Fibroblast of upper back skin (primary cell): ENCODE results near the gene CYP4A22.
"Not testable (repeated sequence)": the region's sequence is repeated elsewhere in the genome, so short reads cannot be mapped to it uniquely, and the experiment has no call there.

Experiments
- DNase-seq: peaks from one replicate; pipeline ENCODE4 v3.0.0-alpha.2; 2013

The CYP4A22 gene, protein sequence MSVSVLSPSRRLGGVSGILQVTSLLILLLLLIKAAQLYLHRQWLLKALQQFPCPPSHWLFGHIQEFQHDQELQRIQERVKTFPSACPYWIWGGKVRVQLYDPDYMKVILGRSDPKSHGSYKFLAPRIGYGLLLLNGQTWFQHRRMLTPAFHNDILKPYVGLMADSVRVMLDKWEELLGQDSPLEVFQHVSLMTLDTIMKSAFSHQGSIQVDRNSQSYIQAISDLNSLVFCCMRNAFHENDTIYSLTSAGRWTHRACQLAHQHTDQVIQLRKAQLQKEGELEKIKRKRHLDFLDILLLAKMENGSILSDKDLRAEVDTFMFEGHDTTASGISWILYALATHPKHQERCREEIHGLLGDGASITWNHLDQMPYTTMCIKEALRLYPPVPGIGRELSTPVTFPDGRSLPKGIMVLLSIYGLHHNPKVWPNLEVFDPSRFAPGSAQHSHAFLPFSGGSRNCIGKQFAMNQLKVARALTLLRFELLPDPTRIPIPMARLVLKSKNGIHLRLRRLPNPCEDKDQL

GRCh38 chr1:47137198-47137597 is at the start of gene CYP4A22:
Gene CYP4A22, plus strand, starts transcription at chr1:47137441. Its CDS starts 45 bp downstream, at chr1:47137486.
- no peak for DNase-seq

DNA sequence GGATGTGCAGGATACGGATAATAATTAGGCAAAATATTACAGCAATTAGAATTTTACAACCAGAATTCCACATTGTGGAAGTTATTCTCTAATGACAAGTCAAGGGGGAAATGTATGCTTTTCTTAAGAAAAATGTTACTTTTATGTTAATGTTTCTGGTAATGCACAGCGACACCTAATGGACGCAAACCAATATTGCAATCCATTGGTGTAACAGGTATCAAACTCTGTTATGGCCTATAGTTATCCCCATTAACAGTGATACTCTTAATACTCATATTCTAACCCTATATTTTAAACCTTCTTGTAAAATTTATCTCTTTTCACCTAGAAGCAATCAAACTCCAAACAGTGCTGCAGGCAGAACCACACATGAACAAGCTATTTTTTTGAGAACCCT is 47.9 kb upstream of the CYP4A22 start:
- DNase-seq, result peak; percentile 9

DNA sequence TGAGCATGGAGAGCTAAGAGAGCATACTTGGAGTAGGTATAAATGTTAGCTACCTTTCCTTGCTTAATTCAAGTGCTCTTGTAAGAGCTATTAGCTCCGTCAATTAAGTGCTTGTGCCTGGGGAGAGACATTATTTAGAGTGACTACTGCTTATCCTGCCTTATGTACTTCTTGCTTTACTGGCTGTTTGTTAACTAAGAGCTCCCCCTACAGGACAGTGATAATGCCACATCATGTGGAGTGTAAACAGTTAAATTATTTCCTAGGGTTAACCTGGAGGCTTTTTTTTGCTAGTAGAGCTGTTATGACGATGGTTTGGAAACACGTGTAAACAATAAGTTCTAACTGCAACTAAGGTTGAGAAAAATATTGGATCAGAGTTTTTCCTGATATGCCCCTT is 45.8 kb upstream of the CYP4A22 start:
- not testable (repeated sequence) for DNase-seq

DNA sequence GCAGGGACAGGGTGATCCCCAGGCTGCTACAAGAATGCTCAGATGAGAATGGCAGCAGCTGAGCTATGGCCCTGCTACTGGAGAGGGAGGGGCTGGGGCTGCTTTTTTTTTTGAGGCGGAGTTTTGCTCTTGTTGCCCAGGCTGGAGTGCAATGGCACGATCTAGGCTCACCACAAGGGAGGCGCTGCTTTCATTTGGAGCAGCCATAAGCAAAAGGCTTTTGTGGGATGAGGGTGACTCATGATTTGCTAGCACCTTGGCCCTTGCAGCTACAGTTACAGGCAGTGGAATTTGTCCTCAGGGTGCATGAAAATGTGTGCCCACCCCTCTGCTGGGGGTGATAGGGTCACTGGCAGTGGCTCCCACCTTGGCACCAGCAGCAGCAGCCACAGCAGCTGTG is 32.4 kb upstream of the CYP4A22 start:
- no peak for DNase-seq

DNA sequence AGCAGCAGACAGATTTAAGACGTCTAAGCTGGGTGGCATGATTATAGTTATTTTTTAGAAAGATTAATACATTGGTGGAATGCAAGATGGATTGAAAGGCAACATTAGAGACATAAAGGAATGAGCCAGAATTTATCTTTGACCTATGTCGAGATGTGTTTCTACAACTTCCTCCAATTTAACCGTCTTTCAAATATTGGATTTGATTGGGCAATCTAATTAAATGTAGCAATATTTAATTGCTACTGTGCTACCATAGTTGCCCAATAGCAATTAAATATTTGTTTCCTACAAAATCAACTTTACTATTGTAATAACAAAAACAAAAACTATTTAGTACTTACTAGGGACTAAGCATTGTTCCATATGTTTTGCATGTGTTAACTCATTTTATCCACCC is 30.4 kb upstream of the CYP4A22 start:
- no peak for DNase-seq

GRCh38 chr1:47107851-47108574 is 29.2 kb upstream of the CYP4A22 start:
- DNase-seq, result not testable (repeated sequence)

DNA sequence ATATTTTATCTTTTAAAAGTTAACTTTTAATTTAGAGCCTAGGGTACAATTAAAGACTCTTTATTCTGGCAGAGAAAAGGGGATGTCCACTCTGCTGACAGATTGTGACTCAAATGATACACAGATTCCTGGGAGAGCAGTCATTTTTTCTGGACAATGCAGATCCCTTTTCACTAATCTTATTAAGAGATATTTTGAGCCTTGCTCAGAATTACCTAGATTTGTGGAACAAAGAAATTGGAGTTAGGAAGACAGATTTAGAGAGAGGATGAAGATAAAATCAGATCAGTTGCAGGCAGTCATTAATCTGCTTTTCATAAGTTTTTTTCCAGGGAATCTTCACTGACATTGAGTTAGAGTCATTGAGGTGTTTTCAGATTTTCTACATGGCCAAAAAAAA is 27.8 kb upstream of the CYP4A22 start:
- DNase-seq, result not testable (repeated sequence)

- DNase-seq, result no peak
Measured at GRCh38 chr1:47113178-47113577, 24.1 kb upstream of the CYP4A22 start.

- not testable (repeated sequence) for DNase-seq
Measured at GRCh38 chr1:47121039-47121438, 16.2 kb upstream of the CYP4A22 start.

- not testable (repeated sequence) for DNase-seq
Measured at GRCh38 chr1:47124834-47125233, 12.4 kb upstream of the CYP4A22 start.

DNA sequence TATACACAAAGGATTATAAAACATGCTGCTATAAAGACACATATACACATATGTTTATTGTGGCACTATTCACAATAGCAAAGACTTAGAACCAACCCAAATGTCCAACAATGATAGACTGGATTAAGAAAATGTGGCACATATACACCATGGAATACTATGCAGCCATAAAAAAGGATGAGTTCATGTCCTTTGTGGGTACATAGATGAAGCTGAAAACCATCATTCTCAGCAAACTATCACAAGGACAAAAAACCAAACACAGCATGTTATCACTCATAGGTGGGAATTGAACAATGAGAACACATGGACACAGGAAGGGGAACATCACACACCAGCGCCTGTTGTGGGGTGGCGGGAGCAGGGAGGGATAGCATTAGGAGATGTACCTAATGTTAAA is 10.2 kb upstream of the CYP4A22 start:
- DNase-seq, result not testable (repeated sequence)

DNA sequence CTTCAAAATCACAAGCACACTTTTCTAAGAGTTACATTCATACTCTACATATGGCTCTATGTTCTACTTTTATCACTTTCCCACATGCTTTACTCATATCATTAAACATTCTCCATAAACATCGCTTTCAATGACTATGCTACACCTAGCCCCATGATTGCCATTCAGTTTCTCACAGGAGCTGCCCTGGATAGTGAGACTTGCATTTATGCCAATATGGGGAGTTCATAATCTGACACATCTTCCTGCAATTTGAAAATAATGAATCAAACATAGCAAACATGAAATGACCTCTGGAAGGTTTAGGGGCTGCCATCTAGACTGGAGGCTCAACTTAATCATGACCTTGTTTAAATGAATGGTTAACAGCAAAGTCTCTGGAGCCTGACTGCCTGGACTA is 9.0 kb upstream of the CYP4A22 start:
- DNase-seq, result no peak

GRCh38 chr1:47128854-47129253 is 8.4 kb upstream of the CYP4A22 start:
- DNase-seq, result not testable (repeated sequence)

- DNase-seq, result not testable (repeated sequence)
Measured at GRCh38 chr1:47129489-47130230, 7.6 kb upstream of the CYP4A22 start.

GRCh38 chr1:47132665-47133064 is 4.6 kb upstream of the CYP4A22 start:
- DNase-seq, result not testable (repeated sequence)

GRCh38 chr1:47137925-47138615 is 829 bp downstream of the CYP4A22 start:
- DNase-seq, result no peak

DNA sequence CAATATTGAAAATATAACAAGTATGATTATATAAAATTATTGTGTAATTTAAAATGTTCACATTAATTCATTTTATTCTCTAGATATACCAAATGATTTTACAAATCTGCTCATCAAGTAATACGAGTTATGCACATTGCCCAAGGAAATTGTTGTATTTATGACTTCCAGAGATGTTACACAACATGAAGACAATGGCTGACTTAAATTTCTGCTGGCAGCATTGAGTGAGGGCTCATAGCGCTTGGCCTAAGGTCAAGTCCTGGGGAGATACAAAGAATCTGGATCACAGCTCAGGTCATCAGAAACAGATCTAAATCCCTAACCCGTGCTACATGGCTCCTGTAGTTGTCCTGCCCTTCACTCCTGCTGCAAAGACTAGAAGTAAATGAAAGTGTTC is 3.1 kb downstream of the CYP4A22 start:
- not testable (repeated sequence) for DNase-seq

DNA sequence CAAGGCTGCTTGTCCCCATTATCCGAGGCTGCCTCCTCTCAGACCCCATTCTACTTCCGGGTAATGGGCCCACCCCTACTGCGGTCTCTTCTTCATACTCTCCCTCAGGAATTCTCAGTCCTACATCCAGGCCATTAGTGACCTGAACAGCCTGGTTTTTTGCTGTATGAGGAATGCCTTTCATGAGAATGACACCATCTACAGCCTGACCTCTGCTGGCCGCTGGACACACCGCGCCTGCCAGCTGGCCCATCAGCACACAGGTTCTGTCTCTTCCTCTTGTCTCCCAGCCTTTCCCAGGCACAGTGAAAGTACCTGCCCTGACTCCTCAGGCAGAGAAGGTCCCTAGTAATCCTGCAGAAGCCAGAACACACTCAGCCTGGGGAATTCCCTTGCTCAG is 6.4 kb downstream of the CYP4A22 start:
- not testable (repeated sequence) for DNase-seq

DNA sequence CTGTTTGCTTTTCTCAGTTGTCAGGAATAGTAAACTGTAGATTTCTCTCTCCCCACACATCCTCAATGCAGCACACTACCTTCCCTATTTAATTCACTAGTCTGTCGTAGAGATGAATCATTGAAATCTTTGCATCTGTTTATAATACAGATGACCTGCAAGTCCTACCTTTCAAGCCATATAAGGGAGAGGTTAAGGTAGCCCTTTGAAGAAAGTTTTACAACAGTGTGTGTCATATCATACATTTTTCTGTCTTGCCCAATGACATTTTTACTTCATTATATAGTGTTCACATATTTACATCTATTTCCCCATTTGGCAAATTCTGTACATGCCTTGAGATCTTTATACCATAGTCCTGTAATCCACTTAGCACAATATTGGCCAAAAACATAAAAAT is 9.3 kb downstream of the CYP4A22 start:
- not testable (repeated sequence) for DNase-seq

DNA sequence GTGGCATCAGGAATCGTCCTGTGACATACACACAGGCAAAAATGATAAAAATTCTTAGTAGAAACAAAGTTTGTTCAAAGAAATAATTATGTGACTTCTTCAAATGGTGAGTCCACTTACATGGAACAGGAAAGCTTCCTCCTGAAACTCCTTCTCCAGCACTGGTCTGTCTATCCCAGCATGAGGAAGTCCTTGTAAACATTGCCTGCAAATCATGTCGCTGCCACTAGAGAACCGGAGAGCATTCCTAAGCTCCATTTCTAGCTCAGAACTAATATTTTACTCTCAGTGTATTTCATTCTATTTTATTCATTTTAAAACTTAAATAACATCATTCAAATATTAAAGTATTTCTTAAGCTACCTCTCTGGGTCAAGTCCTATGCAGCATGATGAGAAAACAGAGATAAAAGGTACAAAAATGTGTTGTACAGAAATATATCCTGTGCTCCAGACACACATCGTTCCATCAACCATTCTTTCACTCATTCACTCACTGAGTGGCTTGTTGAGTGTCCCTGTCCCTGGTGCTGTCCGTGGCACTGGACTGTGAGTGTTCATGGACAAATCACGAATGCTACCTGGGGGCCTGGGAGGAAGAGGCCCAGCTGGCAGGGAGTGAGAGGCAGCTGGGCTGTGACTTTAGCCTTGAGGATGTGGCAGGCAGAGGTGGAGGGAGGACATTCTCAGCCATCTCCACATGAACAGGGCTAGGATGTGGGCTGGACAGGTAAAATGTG is 10.0 kb downstream of the CYP4A22 start:
- DNase-seq, result no peak

DNA sequence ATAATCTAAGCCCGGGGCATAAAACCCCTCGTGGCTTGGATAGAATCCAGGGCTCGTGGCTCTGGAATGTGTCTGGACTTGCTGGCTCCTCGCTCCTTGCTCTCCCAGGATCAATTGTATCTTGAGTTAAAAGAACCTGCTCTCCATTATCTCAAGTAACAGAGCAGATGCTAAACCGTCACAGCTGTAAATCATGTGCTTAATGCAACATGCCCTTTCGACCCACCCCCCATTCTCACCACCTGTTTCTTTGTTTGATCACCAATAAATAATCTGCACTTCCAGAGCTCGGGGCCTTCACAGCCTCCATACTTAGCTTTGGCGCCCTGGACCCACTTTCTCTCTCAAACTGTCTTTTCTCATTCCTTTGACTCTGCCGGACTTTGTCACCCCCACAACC is 11.9 kb downstream of the CYP4A22 start:
- DNase-seq, result not testable (repeated sequence)

GRCh38 chr1:47156457-47156856 is 19.2 kb downstream of the CYP4A22 start:
- DNase-seq, result not testable (repeated sequence)
